Hematopoietic multipotent progenitor cell treated with erythropoietin and hydrocortisone succinate and interleukin-3 and kit ligand, for 15 days (in vitro differentiated cells): Measurements from ENCODE around the gene WDR54.
"Not testable (repeated sequence)": the region's sequence is repeated elsewhere in the genome, so short reads cannot be mapped to it uniquely, and the experiment has no call there.

ENCODE experiments used
- DNase-seq: peaks from one replicate; pipeline ENCODE4 v3.0.0-alpha.2; 2015; ENCODE audit warnings: low spot score

Gene WDR54

GRCh38 chr2:74407682-74408081 is 13.8 kb upstream of the WDR54 start:
- DNase-seq, result no peak

- DNase-seq, result no peak
Measured at GRCh38 chr2:74413001-74413698, 8.4 kb upstream of the WDR54 start.

- no peak for DNase-seq
Measured at GRCh38 chr2:74414441-74414840, 7.1 kb upstream of the WDR54 start.

GRCh38 chr2:74414881-74415761 is 6.4 kb upstream of the WDR54 start:
- DNase-seq, result no peak

- no peak for DNase-seq
Measured at GRCh38 chr2:74415762-74416395, 5.7 kb upstream of the WDR54 start.

- no peak for DNase-seq
Measured at GRCh38 chr2:74416778-74417177, 4.8 kb upstream of the WDR54 start.

- no peak for DNase-seq
Measured at GRCh38 chr2:74417197-74417596, 4.3 kb upstream of the WDR54 start.

- DNase-seq, result no peak
Measured at GRCh38 chr2:74417763-74418162, 3.8 kb upstream of the WDR54 start.

GRCh38 chr2:74418312-74418711 is 3.2 kb upstream of the WDR54 start:
- no peak for DNase-seq

- DNase-seq, result no peak
Measured at GRCh38 chr2:74419345-74419744, 2.2 kb upstream of the WDR54 start.

- no peak for DNase-seq
Measured at GRCh38 chr2:74420006-74420405, 1.5 kb upstream of the WDR54 start.

- not testable (repeated sequence) for DNase-seq
Measured at GRCh38 chr2:74420443-74421103, 957 bp upstream of the WDR54 start.

GRCh38 chr2:74423231-74424095 is 1.9 kb downstream of the WDR54 start:
- DNase-seq, result no peak

- DNase-seq, result no peak
Measured at GRCh38 chr2:74424139-74424992, 2.8 kb downstream of the WDR54 start.

- DNase-seq, result no peak
Measured at GRCh38 chr2:74424995-74425406, 3.5 kb downstream of the WDR54 start.

GRCh38 chr2:74425523-74425922 is 4.0 kb downstream of the WDR54 start:
- no peak for DNase-seq

GRCh38 chr2:74426181-74426758 is 4.7 kb downstream of the WDR54 start:
- no peak for DNase-seq

GRCh38 chr2:74427551-74427950 is 6.0 kb downstream of the WDR54 start:
- DNase-seq, result no peak

- DNase-seq, result no peak
Measured at GRCh38 chr2:74428675-74429074, 7.1 kb downstream of the WDR54 start.
